ENCODE measurements around the gene ADAMTS13.

ADAMTS13 gene

DNA sequence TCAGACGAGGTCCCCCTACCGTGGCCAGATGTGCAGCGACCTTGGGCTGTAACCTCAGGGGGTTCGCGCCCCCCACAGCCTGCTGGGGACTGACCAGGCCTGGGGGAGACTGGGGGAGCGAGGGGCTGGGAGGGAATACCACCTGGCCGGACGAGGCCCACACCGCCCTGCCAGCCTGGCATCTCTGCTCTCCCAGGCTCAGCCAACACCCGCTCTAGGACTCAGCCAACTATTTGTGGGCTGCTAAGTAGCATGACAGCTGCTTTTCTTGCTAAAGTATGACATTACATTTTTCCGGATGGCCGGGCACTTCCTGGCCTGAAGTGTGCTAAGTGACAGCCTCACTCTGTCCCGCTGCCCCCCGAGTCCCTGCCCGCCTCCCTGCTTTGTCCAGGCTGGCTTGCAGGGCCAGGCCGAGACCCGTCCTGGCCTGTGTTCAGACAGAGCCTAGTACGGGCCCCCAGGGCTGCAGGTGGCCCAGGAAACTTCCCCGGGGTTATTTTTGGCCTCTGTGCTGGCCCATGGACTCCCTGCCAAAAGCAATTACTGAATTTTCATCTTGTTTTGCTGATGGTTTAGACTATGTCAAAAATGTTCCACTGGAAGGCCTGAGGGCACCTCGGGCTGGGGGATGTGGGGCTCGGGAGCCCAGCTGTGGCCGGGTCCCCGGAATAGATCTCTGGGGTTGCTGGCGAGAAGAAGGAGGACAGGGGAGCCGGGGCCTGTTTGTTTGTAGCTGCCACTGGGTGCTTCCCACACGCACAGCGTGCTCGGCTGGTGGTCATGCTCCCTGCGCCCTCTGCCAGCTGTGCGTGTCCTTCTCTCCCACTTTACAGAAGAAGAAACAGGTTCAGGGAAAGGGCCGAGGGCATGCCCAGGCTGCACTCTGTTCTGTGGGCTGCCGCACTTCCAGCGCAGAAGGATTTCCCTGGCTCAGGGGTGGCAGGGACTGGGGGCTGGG lies 70.2 kb downstream of the ADAMTS13 start:
- no peak for DNase-seq

DNA sequence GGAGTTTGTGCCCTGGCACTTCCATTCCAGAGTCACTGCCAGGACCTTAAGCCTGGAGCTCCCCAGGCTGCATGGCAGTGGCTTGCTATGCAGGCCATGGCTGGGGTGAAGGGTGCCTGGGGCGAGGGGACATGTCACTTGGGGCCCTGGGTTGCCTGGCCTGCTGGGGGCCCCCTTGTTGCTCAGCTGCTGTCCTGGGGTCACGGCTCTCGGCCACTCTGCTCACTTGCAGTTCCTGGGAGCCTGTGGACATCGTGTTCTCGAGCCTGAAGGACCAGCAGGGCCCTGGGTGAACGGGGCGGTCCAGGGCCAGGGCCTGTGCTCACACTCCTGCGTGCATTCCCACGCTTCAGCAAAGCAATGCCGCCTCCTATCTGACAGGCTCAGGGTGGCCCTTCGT lies 71.3 kb downstream of the ADAMTS13 start:
- no peak for DNase-seq

DNA sequence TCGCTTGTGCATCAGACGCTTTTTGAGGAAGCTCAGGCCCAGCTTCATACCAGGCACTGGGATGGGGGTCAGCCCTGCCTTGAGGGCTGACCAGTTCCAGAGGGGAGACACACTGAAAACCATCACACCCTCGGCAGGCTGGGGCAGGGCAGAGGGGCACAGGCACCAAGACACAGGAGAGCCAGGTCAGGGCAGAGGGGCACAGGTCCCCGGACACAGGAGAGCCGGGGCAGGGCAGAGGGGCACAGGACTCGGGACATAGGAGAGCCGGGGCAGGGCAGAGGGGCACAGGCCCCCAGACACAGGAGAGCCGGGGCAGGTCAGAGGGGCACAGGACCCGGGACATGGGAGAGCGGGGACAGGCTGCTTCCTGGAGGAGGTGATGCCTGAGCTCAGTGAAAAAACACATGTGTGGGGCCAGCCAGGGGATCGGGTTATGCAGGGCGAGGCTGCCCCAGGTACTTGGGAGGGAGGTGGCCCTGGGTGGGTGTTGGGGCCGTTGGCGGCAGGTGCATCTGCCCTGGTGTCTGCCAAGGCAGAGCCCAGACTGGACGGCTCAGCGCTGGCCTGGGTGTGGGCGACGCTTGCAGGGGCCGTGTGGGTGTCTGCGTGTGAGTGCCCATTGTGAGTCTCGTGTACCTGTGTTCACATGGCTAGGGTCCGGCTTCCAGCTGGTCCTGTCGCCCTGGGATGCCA lies 71.8 kb downstream of the ADAMTS13 start:
- no peak for DNase-seq

DNA sequence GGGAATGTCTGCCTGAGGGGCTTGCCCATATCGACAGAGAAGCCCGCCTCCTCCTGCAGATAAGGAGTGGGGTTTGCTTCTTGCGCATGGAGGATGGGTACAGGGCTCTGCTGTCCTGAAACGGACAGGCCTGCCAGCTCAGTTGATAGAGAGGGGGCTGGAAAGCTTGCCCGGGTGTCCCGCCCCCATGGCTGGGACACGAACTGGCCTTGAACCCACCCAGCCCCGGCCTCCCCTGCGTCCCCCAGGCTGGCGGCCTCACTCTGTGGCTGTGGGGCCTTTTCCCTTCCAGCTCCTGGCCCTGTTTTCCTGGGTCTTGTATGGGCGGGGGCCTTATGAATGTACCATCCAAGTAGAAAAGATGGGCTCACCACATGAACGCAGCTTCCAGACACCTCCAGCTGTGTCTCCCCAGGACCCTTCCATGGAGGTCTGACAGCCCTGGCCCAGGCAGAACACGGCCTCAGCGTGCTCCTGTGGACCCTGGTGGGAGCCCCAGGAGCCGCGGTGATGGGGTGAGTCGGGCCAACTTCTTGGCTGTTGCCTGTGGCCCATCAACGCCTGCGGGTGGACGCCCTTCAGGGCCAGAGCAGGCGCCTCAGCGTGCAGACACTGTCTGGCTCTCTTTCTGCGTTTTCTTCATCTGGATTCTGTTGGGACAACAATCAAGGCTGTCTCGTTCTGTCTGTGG lies 72.6 kb downstream of the ADAMTS13 start:
- DNase-seq = no peak

DNA sequence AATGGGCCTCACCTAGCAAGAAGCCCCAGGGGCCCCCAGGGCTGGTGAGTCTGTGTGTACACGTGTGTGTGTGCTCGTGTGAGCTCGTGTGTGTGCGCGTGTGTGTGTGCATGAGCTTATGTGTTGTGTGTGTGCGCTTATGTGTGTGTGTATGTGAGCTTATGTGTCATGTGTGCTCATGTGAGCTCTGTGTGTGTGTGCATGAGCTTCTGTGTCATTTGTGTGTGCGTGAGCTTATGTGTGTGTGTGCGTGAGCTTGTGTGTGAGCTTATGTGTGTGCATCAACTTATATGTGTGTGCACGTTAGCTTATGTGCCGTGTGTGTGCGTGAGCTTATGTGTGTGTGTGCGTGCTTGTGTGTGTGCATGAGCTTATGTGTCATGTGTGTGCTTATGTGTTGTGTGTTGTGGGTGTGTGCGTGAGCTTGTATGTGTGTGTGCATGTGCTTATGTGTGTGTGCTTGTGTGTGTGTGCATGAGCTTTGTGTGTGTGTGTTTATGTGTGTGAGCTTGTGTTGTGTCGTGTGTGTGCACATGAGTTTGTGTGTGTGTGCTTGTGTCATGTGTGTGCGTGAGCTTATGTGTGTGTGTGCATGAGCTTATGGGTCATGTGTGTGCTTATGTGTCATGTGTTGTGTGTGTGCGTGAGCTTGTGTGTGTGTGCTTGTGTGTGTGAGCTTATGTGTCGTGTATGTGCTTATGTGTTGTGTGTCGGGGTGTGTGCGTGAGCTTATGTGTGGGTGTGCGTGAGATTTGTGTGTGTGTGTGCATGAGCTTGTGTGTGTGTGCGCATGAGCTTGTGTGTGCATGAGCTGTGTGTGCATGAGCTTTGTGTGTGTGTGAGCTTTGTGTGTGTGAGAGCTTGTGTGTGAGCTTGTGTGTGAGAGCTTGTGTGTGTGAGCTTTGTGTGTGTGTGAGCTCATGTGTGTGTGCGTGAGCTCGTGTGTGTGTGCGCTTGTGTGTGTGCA lies 73.4 kb downstream of the ADAMTS13 start:
- no peak for DNase-seq

DNA sequence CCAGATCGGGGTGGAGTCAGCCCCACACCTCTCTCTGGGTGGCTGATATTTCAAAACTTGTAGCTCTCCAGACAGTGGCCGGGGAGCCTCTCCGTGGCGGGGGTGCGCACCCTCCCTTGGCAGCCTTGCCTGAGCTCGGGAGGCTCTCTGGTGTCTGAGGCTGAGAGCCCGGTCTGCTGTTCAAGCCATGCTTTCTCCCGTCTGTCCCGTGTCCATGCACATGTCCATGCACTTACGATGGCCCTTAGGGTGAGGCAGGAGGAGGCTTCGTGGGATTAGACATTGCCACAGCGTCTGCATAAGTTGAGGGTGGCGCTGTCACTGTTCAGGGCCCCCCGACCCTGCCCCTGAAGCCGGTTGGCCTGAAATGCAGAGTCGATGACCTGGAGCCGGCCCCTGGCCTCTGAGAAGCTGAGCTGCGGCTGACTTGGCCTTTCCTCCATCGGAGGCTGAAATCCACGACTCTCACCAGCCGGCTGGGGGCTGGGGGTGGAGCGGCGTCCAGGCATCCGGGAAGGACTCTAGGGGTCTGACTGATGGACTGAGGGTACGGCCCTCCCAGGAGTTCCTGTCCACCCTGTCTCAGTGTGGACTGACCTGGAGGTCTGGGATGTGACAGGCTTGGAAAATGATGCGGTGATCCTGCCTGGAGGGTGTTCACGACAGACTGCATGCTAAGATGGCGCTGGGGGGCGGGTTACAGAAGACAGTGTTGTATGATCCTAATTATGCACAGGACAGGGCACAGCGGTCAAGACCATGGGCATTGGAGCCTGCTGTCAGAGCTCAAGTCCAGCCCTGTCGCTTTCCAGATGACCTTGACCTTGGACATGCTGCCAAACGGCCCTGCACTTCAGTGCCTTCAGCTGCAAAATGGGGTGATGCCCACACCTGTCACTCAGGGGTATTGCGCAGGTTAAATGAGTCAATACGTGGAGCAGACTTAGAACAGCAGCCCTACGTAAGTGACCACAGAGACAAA lies 75.0 kb downstream of the ADAMTS13 start:
- no peak for DNase-seq

DNA sequence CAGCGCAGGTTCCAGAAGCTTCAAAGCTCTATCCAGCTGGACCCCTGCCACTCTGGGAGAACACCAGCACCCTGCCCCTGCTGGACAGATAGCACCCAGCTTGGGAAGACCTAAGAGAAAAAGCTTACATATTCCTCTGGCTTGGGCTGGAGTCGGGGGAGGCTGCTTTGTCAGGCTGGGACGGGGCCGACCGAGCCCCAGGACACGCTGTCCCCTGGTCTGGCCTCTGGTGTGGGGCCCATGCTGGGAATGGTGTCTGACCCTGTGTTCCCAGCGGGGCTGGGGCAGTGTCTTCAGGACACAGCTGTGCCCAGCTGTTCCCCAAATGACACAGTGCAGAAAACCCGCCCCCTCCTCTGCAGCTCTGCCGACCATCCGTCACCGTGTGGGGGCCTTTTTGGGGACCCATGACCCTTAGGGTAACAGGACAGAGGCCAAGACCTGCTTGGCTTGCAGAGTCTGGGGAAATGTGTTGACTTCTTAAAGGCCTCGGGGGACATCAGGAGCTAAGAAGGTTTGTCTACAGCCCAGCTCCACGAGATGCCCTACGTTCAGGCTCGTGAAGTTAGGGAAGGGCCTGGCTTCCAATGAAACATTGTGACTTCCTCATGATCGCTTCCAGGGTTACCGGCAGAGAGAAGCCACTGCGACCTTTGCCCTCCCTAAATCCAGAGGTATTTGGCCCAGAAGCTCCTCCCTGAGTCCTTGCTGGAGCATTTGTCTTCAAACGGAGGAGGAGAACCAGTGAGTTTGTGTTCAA lies 77.1 kb downstream of the ADAMTS13 start:
- no peak for DNase-seq

GRCh38 chr9:133499892-133500270 lies 77.7 kb downstream of the ADAMTS13 start:
- DNase-seq = no peak

- no peak for DNase-seq
These were observed 79.9 kb downstream of the ADAMTS13 start for GRCh38 chr9:133502112-133502511.

DNA sequence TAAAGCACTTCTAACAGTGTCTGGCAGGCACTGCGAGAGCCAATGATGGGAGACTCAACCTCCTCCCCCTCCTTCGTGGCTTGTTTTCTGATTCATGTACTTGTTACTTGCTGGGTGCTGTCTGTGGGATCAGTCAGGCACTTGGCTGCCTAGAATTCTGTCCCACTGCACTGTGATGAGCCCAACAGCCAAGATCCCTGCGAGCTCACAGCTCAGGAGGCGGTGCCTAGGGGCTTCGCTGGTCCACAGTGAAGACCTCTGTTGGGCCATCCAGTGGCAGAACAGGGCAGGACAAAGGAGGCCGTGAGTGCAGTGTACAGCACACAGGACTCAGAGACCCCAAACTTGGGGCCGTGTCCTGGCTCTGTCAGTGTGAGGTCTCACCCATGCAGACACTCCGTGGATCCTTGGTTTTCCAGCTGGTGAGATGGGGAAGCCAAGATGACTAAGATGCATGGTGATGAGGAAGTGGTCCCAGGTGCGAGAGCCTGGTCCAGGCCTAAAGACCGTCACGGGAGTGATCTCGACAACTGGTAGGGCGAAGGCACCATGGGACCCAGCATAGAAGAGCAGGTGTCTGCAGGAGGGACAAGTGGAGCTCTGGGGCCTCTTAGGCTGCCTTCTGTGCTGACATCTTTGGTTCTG lies 83.1 kb downstream of the ADAMTS13 start:
- no peak for DNase-seq

DNA sequence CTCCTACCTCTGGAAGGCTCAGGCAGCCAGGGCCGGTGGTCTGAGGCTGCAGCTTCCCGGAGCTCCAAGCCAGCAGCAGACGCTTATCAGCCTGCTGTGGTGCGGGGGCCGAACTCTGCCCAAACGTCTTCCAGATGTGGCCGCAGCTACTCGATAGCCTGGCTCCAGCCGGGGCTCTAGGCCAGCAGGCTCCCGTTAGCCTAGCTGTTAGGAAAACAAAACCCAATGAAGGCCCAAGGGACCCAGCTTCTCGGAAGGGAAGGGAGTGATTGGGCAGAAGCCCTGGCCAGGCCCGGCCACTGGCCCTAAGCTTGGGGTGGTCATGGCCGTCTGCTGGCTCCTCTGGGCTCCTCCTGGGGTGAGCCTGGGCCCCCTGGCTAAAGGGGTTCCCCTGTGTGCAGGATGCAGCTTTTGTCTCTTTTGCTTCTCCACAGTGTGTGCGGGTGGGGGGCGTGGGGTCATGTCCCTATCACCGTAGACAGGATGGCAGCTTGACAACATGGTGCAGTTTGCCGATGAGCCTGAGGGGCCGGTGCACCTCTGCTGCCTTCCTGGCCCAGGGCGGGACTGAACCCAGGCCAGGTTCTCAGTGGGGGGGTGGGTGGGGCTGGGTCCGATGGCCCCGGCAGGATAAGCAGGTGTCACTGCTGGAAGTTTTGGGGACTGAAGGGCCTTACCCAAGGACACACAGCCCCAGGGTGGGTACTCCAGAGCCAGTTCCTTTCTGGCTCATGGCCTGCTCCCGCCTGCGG lies 83.9 kb downstream of the ADAMTS13 start:
- no peak for DNase-seq

DNA sequence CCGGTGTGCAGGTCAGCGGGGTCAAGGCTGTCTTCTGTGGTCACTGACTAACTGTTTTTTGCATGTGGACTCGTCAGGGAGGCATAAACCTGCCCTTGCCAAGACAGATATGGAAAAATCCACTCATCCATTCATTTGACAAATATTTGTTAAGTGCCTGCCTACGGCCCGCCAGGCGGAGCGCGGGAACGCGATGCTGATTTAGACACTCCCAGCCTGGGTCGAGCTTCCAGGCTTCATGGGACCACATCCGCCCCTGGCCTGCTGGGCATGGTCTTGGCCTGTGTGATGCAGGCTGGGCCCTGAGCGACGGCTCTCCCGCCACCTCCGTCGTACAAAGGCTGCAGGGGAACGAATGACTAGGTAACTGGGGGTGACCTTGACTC lies 84.5 kb downstream of the ADAMTS13 start:
- DNase-seq = no peak

- DNase-seq = no peak
These were observed 85.2 kb downstream of the ADAMTS13 start for GRCh38 chr9:133507246-133507965.

- DNase-seq = no peak
These were observed 85.9 kb downstream of the ADAMTS13 start for GRCh38 chr9:133508046-133508445.
